HK-2 (cell line): Measurements from ENCODE around the gene CDY1B.
"Not testable (repeated sequence)": the region's sequence is repeated elsewhere in the genome, so short reads cannot be mapped to it uniquely, and the experiment has no call there.

ENCODE experiments used
- DNase-seq: peaks from one replicate; pipeline ENCODE4 v3.0.0-alpha.2; 2018; ENCODE audit not compliant: unreplicated experiment

Gene CDY1B, protein sequence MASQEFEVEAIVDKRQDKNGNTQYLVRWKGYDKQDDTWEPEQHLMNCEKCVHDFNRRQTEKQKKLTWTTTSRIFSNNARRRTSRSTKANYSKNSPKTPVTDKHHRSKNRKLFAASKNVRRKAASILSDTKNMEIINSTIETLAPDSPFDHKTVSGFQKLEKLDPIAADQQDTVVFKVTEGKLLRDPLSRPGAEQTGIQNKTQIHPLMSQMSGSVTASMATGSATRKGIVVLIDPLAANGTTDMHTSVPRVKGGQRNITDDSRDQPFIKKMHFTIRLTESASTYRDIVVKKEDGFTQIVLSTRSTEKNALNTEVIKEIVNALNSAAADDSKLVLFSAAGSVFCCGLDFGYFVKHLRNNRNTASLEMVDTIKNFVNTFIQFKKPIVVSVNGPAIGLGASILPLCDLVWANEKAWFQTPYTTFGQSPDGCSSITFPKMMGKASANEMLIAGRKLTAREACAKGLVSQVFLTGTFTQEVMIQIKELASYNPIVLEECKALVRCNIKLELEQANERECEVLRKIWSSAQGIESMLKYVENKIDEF

DNA sequence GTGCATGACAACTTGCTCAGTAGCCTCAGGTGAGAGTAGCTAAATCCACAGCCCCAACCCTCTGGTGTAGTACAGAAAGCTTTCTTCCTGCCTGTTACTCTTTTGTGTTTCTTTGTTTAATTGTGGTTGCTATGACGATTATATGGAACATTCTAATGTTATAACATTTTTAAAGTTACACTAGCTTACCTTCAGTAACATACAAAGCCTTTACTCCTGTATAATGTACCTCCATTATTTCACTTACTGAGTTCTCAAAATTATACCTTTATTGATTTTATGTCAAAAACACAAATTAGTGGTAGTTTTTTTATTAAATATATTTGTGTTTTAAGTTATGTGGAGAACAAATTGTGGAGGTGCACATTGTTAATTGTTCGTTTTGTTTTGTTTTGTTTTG is at the start of gene CDY1B:
CDY1B (minus strand) TSS at position 101 of the 400 bp plus-strand sequence. CDS start 331 bp downstream, outside the sequence.
- DNase-seq = not testable (repeated sequence)

DNA sequence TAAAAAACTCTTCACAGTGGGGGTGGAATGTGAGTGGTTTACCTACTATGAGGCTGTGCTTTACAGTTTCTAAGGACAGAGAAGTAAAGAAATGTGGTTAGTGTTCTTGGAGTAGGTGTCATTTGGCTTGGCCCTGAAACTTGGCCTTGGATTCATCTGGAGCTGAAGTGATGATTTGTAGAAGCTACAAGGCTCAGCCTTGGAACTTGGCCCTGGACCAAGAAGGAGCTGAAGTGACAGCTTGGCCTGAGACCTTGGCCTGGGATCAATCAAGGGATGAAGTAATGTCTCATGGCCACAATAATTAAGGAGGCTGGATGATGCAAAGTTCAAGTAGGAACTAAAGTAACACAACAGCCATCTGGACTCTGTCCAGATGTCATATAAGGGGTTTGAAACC is 1.7 kb upstream of the CDY1B start:
- DNase-seq = not testable (repeated sequence)

DNA sequence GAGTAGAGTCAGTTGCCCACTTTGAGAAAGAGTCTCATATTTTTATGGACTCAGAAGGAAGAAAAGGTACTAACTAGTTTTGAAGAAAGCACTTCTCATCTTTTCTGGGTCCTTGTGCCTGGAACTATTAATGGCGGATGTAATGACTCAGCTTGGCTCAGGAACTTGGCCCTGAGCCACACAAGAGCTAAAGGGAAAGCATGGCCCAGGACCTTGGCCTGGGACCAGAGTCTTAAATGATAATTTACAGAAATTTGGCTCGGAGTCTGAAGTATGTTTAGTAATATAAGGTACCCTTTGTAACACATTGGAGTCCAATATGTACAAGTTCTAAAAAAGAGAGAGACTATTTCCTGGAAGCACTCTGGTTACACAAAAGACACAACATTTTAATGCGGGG is 4.6 kb downstream of the CDY1B start:
- DNase-seq = not testable (repeated sequence)

DNA sequence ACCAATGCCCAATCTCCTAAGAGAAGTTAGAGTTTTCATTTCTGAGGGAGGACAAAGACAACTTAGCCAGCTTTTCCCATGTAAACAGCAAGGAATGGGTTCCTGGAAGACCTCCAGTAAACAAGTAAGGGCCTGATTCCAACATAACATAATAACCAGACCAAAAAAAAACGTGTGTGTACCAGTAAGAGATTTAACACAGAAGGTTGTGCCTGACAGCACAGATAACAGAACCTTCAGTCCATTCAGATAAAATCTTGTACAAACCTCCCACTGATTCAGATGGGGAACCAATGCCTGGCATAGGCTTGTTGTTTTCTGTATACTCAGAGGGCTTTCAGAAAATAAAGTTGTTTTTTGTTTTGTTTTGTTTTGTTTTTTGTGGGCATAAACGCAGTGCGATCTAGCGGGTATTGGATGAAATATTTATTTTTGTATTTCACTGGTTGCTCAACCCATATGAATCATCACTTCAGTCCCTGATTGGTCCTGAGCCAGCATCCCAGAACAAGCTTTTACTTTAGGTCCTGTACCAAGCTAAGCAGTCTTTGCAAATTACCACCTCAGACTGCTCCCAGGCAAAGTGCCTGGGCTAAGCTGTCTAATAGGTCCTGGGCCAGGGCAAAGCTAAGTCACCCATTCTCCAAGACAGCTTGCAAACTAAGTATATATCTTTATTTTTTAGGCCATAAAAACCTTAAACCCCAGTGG is 8.7 kb downstream of the CDY1B start:
- not testable (repeated sequence) for DNase-seq

DNA sequence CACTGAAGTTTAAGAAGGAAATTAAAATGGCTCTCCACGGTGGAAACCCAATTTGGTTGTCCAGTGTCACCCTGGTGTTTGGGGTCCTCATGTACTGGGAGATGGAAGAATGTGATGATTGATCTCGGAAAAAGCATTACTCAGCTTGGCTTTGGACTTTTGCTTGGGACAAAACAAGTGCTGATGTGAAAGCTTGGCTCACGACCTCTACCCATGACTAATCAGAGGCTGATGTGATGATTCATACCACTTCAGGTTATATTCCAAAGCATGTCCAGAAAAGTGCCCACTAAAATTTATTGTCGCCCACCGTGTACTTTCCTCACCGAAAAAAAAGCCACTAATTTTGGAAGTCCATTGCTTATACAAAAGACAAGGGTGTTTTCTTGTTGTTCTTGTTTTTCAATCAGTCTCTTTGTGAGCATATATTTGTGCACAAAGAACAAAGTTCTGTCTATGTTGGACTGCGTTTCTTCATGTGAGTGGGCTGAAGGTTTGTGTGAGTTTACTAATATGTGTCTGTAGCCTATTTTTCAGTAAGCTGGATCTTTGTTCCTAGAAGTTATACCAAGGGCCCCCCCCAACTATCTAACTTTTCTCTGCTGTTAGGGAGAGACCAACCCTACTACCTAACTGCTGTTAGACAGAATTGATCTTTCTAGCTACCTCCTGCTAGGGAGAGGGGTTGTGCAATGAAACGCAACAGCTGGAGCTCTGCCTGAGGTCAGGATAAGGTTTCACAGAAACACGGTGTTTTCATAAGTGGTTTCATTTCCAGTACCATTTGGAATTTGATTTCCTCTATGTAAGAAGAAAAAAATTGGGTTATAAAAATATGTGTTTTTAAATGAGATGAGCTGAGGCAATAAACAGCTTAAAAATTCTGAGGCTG is 21.4 kb downstream of the CDY1B start:
- DNase-seq = not testable (repeated sequence)
